RWPE2 (cell line): ENCODE data around the gene CCDC57.
A peak's percentile ranks its signal among the peaks of the same experiment; 100 is the strongest.

Experiments
- ATAC-seq: fragments of 200-7000 bp; cut with Tn5 transposase; 3 replicates; pipeline ENCODE4 v1.9.1; 2021; ENCODE audit warnings: low read depth
- DNase-seq: peaks from one replicate; pipeline ENCODE4 v3.0.0-alpha.2; 2020; ENCODE audit warnings: low spot score
- H3K27ac ChIP-seq: fragments of 450-650 bp; 2 replicates; pipeline ENCODE4 v1.5.1; 2017; ENCODE audit warnings: mild to moderate bottlenecking; ENCODE audit not compliant: poor library complexity, severe bottlenecking
- H3K27me3 ChIP-seq: fragments of 250-450 bp; sonication (Bioruptor Pico); 2 replicates; pipeline ENCODE4 v1.5.1; 2021; ENCODE audit warnings: mild to moderate bottlenecking, moderate library complexity; ENCODE audit not compliant: insufficient read depth, poor library complexity, severe bottlenecking
- H3K36me3 ChIP-seq: fragments of 250-450 bp; sonication (Bioruptor Pico); 2 replicates; pipeline ENCODE4 v1.5.1; 2020; ENCODE audit warnings: low read depth, mild to moderate bottlenecking, moderate library complexity
- H3K4me1 ChIP-seq: fragments of 250-450 bp; sonication (Bioruptor Pico); 2 replicates; pipeline ENCODE4 v1.5.1; 2021; ENCODE audit warnings: mild to moderate bottlenecking, moderate library complexity; ENCODE audit not compliant: insufficient read depth, poor library complexity, severe bottlenecking
- H3K4me3 ChIP-seq: fragments of 250-450 bp; sonication (Bioruptor Pico); 2 replicates; pipeline ENCODE4 v1.5.1; 2021; ENCODE audit warnings: mild to moderate bottlenecking, moderate library complexity; ENCODE audit not compliant: severe bottlenecking
- H3K9me3 ChIP-seq: fragments of 250-450 bp; sonication (Bioruptor Pico); 2 replicates; pipeline ENCODE4 v1.5.1; 2021; ENCODE audit warnings: mild to moderate bottlenecking, moderate library complexity; ENCODE audit not compliant: severe bottlenecking
- TF ChIP-seq, protein P1 (sequence below): fragments of 450-650 bp; IDR thresholded peaks from one replicate; pipeline ENCODE4 v1.5.1; 2017; ENCODE audit warnings: mild to moderate bottlenecking, moderate library complexity; ENCODE audit not compliant: poor library complexity, severe bottlenecking

The CCDC57 gene

GRCh38 chr17:82237083-82237745 is 24.6 kb upstream of the CCDC57 start:
- no peaks in the 10 kb centered on the region for H3K9me3 ChIP-seq
- no peaks in the 10 kb centered on the region for H3K27me3 ChIP-seq
- H3K4me3 ChIP-seq: no peak overlapping the region
- DNase-seq: no peak
- no peak for ATAC-seq
- peaks cover 89% of the 10 kb centered on the region for H3K4me1 ChIP-seq
- H3K27ac ChIP-seq: peak overlapping the region; percentile 91
- peaks cover 71% of the 10 kb centered on the region for H3K36me3 ChIP-seq
- TF ChIP-seq, protein P1, sequence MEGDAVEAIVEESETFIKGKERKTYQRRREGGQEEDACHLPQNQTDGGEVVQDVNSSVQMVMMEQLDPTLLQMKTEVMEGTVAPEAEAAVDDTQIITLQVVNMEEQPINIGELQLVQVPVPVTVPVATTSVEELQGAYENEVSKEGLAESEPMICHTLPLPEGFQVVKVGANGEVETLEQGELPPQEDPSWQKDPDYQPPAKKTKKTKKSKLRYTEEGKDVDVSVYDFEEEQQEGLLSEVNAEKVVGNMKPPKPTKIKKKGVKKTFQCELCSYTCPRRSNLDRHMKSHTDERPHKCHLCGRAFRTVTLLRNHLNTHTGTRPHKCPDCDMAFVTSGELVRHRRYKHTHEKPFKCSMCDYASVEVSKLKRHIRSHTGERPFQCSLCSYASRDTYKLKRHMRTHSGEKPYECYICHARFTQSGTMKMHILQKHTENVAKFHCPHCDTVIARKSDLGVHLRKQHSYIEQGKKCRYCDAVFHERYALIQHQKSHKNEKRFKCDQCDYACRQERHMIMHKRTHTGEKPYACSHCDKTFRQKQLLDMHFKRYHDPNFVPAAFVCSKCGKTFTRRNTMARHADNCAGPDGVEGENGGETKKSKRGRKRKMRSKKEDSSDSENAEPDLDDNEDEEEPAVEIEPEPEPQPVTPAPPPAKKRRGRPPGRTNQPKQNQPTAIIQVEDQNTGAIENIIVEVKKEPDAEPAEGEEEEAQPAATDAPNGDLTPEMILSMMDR: no peak

DNA sequence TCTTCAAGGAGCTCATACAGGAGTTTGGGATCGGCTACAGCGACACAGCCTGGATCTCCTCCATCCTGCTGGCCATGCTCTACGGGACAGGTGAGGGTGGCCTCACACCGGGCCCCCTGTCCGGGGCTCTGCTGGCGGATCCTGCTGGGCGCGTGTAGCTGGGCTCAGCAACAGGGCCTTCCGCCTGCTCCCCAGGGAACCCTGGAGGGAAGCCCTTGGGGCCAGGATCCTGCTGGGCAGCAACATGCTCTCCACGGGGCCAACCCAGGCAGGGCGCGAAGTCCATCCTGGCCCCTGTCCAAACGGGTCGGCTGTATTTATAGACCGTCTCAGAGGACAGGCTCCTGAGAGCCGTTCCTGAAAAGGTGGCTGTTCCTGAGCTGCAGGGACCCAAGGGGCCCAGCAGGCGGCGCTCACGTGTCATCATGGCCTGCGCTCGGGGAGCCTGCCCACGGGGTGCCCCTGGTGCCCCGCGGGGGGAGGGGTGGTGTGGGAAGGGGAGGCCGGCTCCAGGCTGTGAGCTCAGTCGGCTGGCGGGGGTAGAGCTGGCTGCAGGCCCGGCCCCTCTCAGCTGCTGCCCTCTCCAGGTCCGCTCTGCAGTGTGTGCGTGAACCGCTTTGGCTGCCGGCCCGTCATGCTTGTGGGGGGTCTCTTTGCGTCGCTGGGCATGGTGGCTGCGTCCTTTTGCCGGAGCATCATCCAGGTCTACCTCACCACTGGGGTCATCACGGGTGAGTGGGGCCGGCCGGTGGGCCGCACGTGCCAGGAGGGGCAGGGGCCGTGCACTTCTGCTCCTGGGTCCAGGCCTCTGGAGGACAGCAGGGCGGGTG is 23.7 kb upstream of the CCDC57 start:
- Histone ChIP-seq H3K36me3 (peaks cover 79% of the 10 kb centered on the region), H3K4me3 (no peak overlapping the region), H3K27ac (peak overlapping the region; percentile 91), H3K9me3 (no peaks in the 10 kb centered on the region), H3K27me3 (no peaks in the 10 kb centered on the region), H3K4me1 (peaks cover 83% of the 10 kb centered on the region)
- ATAC-seq (no peak), DNase-seq (no peak)
- TF ChIP-seq, protein P1: peak; percentile 79

- H3K4me1 ChIP-seq: peaks cover 77% of the 10 kb centered on the region
Observed at GRCh38 chr17:82235775-82236141, 23.1 kb upstream of the CCDC57 start.

GRCh38 chr17:82235056-82235774 is 22.6 kb upstream of the CCDC57 start:
- ATAC-seq: no peak
- Histone ChIP-seq H3K36me3 (peaks cover 89% of the 10 kb centered on the region), H3K27me3 (no peaks in the 10 kb centered on the region), H3K4me3 (no peak overlapping the region), H3K27ac (peak overlapping the region; percentile 91), H3K4me1 (peaks cover 71% of the 10 kb centered on the region), H3K9me3 (no peaks in the 10 kb centered on the region)
- no peak for DNase-seq
- TF ChIP-seq, protein P1: no peak

More at GRCh38 chr17:82235775-82236141, 23.1 kb upstream of the CCDC57 start:
- no peak overlapping the region for H3K4me3 ChIP-seq
- H3K9me3 ChIP-seq: no peaks in the 10 kb centered on the region
- ATAC-seq (peak; percentile 17; the same call in 2 of the 3 replicates), DNase-seq (no peak)
- H3K27me3 ChIP-seq: no peaks in the 10 kb centered on the region
- peak overlapping the region; percentile 91 for H3K27ac ChIP-seq
- peaks cover 84% of the 10 kb centered on the region for H3K36me3 ChIP-seq
- TF ChIP-seq, protein P1: no peak
